GM12878 (cell line): ENCODE results near the gene PLEKHA6. TPM values are rescaled to one million over a fixed set of nuclear protein-coding genes. Genes with fewer than 3 reads are reported as not detected.

Experiments
- ATAC-seq: fragments of 200-7000 bp; cut with Tn5 transposase; 3 replicates; pipeline ENCODE4 v1.9.1; 2020; ENCODE audit warnings: mild to moderate bottlenecking, moderate library complexity
- BruUV-seq: library from RNA; stranded (reverse); fragments of 400-500 nt; replicated peaks from 2 replicates; lab custom pipeline; 2021; lab: Mats Ljungman, UMichigan
- CTCF ChIA-PET: fragments of 300-600 bp; sonication (Branson Sonifier 250); formaldehyde crosslinking; extraction: SDS; loops from one replicate; lab custom pipeline; 2021; ENCODE audit warnings: inconsistent platforms; lab: Yijun Ruan, JAX
- POLR2A ChIA-PET: fragments of 350-600 bp; formaldehyde crosslinking; extraction: SDS; loops from one replicate; lab custom pipeline; 2021; ENCODE audit warnings: inconsistent platforms; lab: Charles Lee
- RAD21 ChIA-PET: fragments of 300-600 bp; sonication (Branson Sonifier 250); formaldehyde crosslinking; loops from one replicate; lab custom pipeline; 2023; ENCODE audit warnings: antibody characterized with exemption; ENCODE audit not compliant: unreplicated experiment; lab: Charles Lee
- SMC1A ChIA-PET: fragments of 300-600 bp; sonication (Branson Sonifier 250); formaldehyde crosslinking; loops from one replicate; lab custom pipeline; 2023; ENCODE audit not compliant: unreplicated experiment, uncharacterized antibody; lab: Charles Lee
- DNase-seq: peaks from one replicate; pipeline ENCODE4 v3.0.0-alpha.2; 2011; ENCODE audit warnings: low read depth, low spot score
- FAIRE-seq: peaks from 3 replicates; lab custom pipeline; 2011; peaks lifted over from hg19 to GRCh38; lab: Jason Lieb, UNC
- H2AFZ ChIP-seq: 2 replicates; pipeline ENCODE4 v1.6.0; 2011; ENCODE audit warnings: low read depth, low read length, control low read depth; ENCODE audit not compliant: control insufficient read depth
- H3K27ac ChIP-seq: 2 replicates; pipeline ENCODE4 v1.5.1; 2011; ENCODE audit warnings: control low read depth; ENCODE audit not compliant: control insufficient read depth, insufficient read depth
- H3K27me3 ChIP-seq, 2 experiments: replicated peaks in 1 of 2; 2 replicates each; pipeline versions ENCODE4 v1.6.0 to v1.6.1; 2011; ENCODE audit warnings: low read length in 1 of 2; ENCODE audit not compliant: control insufficient read depth in 2 of 2, insufficient read depth in 2 of 2
- H3K36me3 ChIP-seq, 2 experiments: 2 replicates each; pipeline ENCODE4 v1.5.1; 2011; ENCODE audit warnings: low read length in 1 of 2; ENCODE audit not compliant: control insufficient read depth in 2 of 2, insufficient read depth in 2 of 2
- H3K4me1 ChIP-seq: 2 replicates; pipeline ENCODE4 v1.6.1; 2011; ENCODE audit warnings: mild to moderate bottlenecking, low read length, moderate library complexity, mixed read lengths; ENCODE audit not compliant: control insufficient read depth, insufficient read depth
- H3K4me2 ChIP-seq: 2 replicates; pipeline ENCODE4 v1.6.0; 2011; ENCODE audit warnings: control low read depth; ENCODE audit not compliant: control insufficient read depth, insufficient read depth
- H3K4me3 ChIP-seq: fragments of 200-600 bp; sonication (generic); 2 replicates; pipeline ENCODE4 v1.5.1; 2016
- H3K79me2 ChIP-seq: 2 replicates; pipeline ENCODE4 v1.6.0; 2011; ENCODE audit warnings: low read length; ENCODE audit not compliant: control insufficient read depth, insufficient read depth
- H3K9ac ChIP-seq: 2 replicates; pipeline ENCODE4 v1.8.0; 2011; ENCODE audit warnings: low read length, control low read depth, mixed read lengths; ENCODE audit not compliant: control insufficient read depth, insufficient read depth
- H3K9me3 ChIP-seq: replicated peaks from 3 replicates; pipeline ENCODE4 v1.5.1; 2011; ENCODE audit warnings: mild to moderate bottlenecking, low read length; ENCODE audit not compliant: control insufficient read depth, insufficient read depth
- H4K20me1 ChIP-seq: 2 replicates; pipeline ENCODE4 v1.6.0; 2011; ENCODE audit not compliant: control insufficient read depth, insufficient read depth
- BCL11A ChIP-seq: IDR thresholded peaks from 2 replicates; pipeline ENCODE4 v1.6.1; 2011; ENCODE audit warnings: low read depth, low read length
- CHD4 ChIP-seq: fragments of 200-600 bp; sonication (generic); IDR thresholded peaks from 2 replicates; pipeline ENCODE4 v1.6.1; 2016; ENCODE audit warnings: mild to moderate bottlenecking
- CREB1 ChIP-seq: IDR thresholded peaks from 2 replicates; pipeline ENCODE4 v1.6.1; 2012; ENCODE audit warnings: low read depth, mild to moderate bottlenecking, inconsistent platforms
- E2F8 ChIP-seq: fragments of 450-650 bp; IDR thresholded peaks from 2 replicates; pipeline ENCODE4 v1.6.1; 2018; ENCODE audit warnings: mild to moderate bottlenecking, low read depth, moderate library complexity; ENCODE audit not compliant: partially characterized antibody
- IRF3 ChIP-seq: fragments of 450-650 bp; IDR thresholded peaks from 2 replicates; pipeline ENCODE4 v1.6.1; 2014; ENCODE audit warnings: mild to moderate bottlenecking
- MYC ChIP-seq: IDR thresholded peaks from 2 replicates; pipeline ENCODE4 v1.6.1; 2011; ENCODE audit warnings: mild to moderate bottlenecking, low read length, moderate library complexity, inconsistent platforms; ENCODE audit not compliant: insufficient read depth, insufficient replicate concordance, insufficient read length, severe bottlenecking
- NR2C1 ChIP-seq: fragments of 450-650 bp; IDR thresholded peaks from 2 replicates; pipeline ENCODE4 v1.6.1; 2017; ENCODE audit warnings: antibody characterized with exemption, mild to moderate bottlenecking, moderate library complexity
- NR2C2 ChIP-seq: IDR thresholded peaks from 2 replicates; pipeline ENCODE4 v1.6.1; 2011; ENCODE audit warnings: borderline replicate concordance, low read depth; ENCODE audit not compliant: control insufficient read depth, insufficient read length
- PML ChIP-seq: IDR thresholded peaks from 2 replicates; pipeline ENCODE4 v1.6.1; 2012; ENCODE audit warnings: low read length, inconsistent platforms
- POU2F2 ChIP-seq: IDR thresholded peaks from 3 replicates; pipeline ENCODE4 v1.6.1; 2011; ENCODE audit warnings: low read depth, mild to moderate bottlenecking, low read length, borderline replicate concordance
- SIN3A ChIP-seq: IDR thresholded peaks from 2 replicates; pipeline ENCODE4 v1.6.1; 2012; ENCODE audit warnings: low read depth, low read length, improper control_type of control experiment
- SMAD1 ChIP-seq: fragments of 450-650 bp; IDR thresholded peaks from 2 replicates; pipeline ENCODE4 v1.6.1; 2018; ENCODE audit warnings: mild to moderate bottlenecking, low read depth; ENCODE audit not compliant: partially characterized antibody
- SMAD5 ChIP-seq: IDR thresholded peaks from 2 replicates; pipeline ENCODE4 v1.6.1; 2016; ENCODE audit warnings: antibody characterized with exemption, low read depth
- TCF3 ChIP-seq: IDR thresholded peaks from 2 replicates; pipeline ENCODE4 v1.6.1; 2012; ENCODE audit warnings: low read depth, mild to moderate bottlenecking, low read length, borderline replicate concordance; ENCODE audit not compliant: insufficient read depth
- WRNIP1 ChIP-seq: IDR thresholded peaks from 2 replicates; pipeline ENCODE4 v1.6.1; 2011; ENCODE audit warnings: low read depth, low read length, improper control_type of control experiment, borderline replicate concordance
- ZBTB11 ChIP-seq: fragments of 450-650 bp; formaldehyde crosslinking; IDR thresholded peaks from 2 replicates; pipeline ENCODE4 v1.5.0; 2022; ENCODE audit warnings: mild to moderate bottlenecking, missing genetic modification characterization
- WGBS: methylation state at CpG from one replicate; pipeline ENCODE4 v1.1.6; 2016; ENCODE audit warnings: low lambda C conversion rate; ENCODE audit not compliant: insufficient replicate concordance, insufficient coverage; ENCODE audit errors: missing lambda C conversion rate; 5-methylcytosine and 5-hydroxymethylcytosine counted together
- in situ Hi-C: fragments of 300-500 bp; cut with MboI; formaldehyde crosslinking; loops from 9 replicates; pipeline ENCODE4 v1.14.3; 2018; ENCODE audit warnings: mixed read lengths
- intact Hi-C: fragments of 100-400 bp; cut with micrococcal nuclease; formaldehyde crosslinking; loops from one replicate; pipeline ENCODE4 v1.14.2; 2022; ENCODE audit not compliant: unreplicated experiment
- polyA plus RNA-seq, 11 experiments: library from polyadenylated mRNA; depleted of rRNA in 4 of 11; unstranded in 6 of 11; stranded (reverse) in 5 of 11; fragments of >200 nt; fragmentation: Nextera tagmentation in 4 of 11; fragmentation: Illumina TruSeq in 1 of 11; extraction: Ambion mirVana in 4 of 11; extraction: Trizol in 1 of 11; gene quantifications; 1 replicate in 1 of 11; 2 replicates in 10 of 11; pipeline versions ENCODE4 v1.2.1 to v1.2.3, GENCODE V29; 2011 to 2016; ENCODE audit warnings: inconsistent platforms in 2 of 11, missing spikeins in 2 of 11, low read depth in 1 of 11
- total RNA-seq, 4 experiments: library from RNA; depleted of rRNA in 3 of 4; stranded (reverse); fragments of >200 nt in 3 of 4; fragmentation: Illumina TruSeq in 1 of 4; extraction: Trizol in 1 of 4; gene quantifications; 2 replicates each; pipeline versions ENCODE4 v1.2.1 to v1.2.3, GENCODE V29; 2013 to 2021

Gene PLEKHA6
- total and polyA plus RNA-seq, 10 of the 15 experiments (the other 5 are each of a cell fraction or from before 2014, with no cell fraction given): 0.04 to 0.81 (median 0.19) TPM; not detected in 4

- in situ Hi-C loops: no loop called here
- ChIA-PET CTCF (interaction anchor here (0.8 kb wide), 1 partner anchor 20 kb away, joined by 3 read pairs; no protein-coding TSS in a partner anchor), RAD21 (no interaction called here), POLR2A (no interaction called here), SMC1A (interaction anchor here (0.8 kb wide), 1 partner anchor 11 kb away, joined by 3 read pairs; no protein-coding TSS in a partner anchor)
- DNase-seq (no peak), FAIRE-seq (no peak), ATAC-seq (no peak)
- no peak overlapping the region for H3K9ac ChIP-seq
- BruUV-seq: no TSS peak
- 61% methylated on average over 16 of the region's 16 CpGs for WGBS
- no peaks in the 10 kb centered on the region for H3K79me2 ChIP-seq
- H3K4me2 ChIP-seq: no peak overlapping the region
- H3K27ac ChIP-seq: no peak overlapping the region
- no peak overlapping the region for H2AFZ ChIP-seq
- no peaks in the 10 kb centered on the region for H3K9me3 ChIP-seq
- no peak overlapping the region for H3K4me3 ChIP-seq
- no peaks in the 10 kb centered on the region for H3K36me3 ChIP-seq
- no peaks in the 10 kb centered on the region for H3K4me1 ChIP-seq
- H3K27me3 ChIP-seq: peaks cover 2 to 4% of the 10 kb centered on the region in 2 experiments
- intact Hi-C loops: no loop called here
- no peaks in the 10 kb centered on the region for H4K20me1 ChIP-seq
- TF ChIP-seq PML (no peak), ZBTB11 (CRISPR knock-in tag) (no peak), NR2C2 (no peak), IRF3 (no peak), TCF3 (no peak), E2F8 (no peak), SIN3A (no peak), SMAD5 (no peak), MYC (no peak), BCL11A (no peak), SMAD1 (no peak), POU2F2 (no peak), NR2C1 (no peak), CREB1 (no peak), CHD4 (no peak), WRNIP1 (no peak)
- TF ChIP-seq, all 136 proteins: peak for 0
Measured at GRCh38 chr1:204225841-204226735, 133.6 kb downstream of the PLEKHA6 start.
